Transverse colon (tissue), 4 donors: ENCODE results near the gene DIRAS2. TPM values are rescaled to one million over a fixed set of nuclear protein-coding genes. Genes with fewer than 3 reads are reported as not detected.

Source experiments
- DNase-seq: peaks from one replicate; pipeline ENCODE4 v3.0.0-alpha.2; 2019
- H3K27ac ChIP-seq, 4 donors: fragments of 200-600 bp; sonication (generic); 2 replicates each; pipeline ENCODE4 v1.5.1; 2016 to 2018; ENCODE audit warnings: inconsistent platforms in 4 of 4
- H3K27me3 ChIP-seq: fragments of 200-600 bp; sonication (generic); 2 replicates; pipeline ENCODE4 v1.5.1; 2017; ENCODE audit warnings: inconsistent platforms
- H3K36me3 ChIP-seq, 4 donors: fragments of 200-600 bp; sonication (generic); 2 replicates each; pipeline ENCODE4 v1.5.1; 2017 to 2019; ENCODE audit warnings: inconsistent platforms in 4 of 4
- H3K4me1 ChIP-seq, 4 donors: fragments of 200-600 bp; sonication (generic); 2 replicates each; pipeline ENCODE4 v1.5.1; 2017 to 2020; ENCODE audit warnings: inconsistent platforms in 4 of 4
- H3K4me3 ChIP-seq, 4 donors: fragments of 200-600 bp; sonication (generic); 1 replicate in 1 of 4; 2 replicates in 3 of 4; pipeline versions ENCODE4 v1.5.1 to v1.6.1; 2017 to 2019; ENCODE audit warnings: inconsistent platforms in 4 of 4
- H3K9me3 ChIP-seq, 2 donors: fragments of 200-600 bp; sonication (generic); 2 replicates each; pipeline ENCODE4 v1.5.1; 2017 to 2019; ENCODE audit warnings: inconsistent platforms in 2 of 2
- CTCF ChIP-seq, 5 experiments: fragments of 200-600 bp in 3 of 5; fragments of 450-650 bp in 2 of 5; sonication (generic) in 3 of 5; IDR thresholded peaks; 1 replicate in 2 of 5; 2 replicates in 3 of 5; pipeline ENCODE4 v1.5.1; 2016 to 2017; ENCODE audit warnings: antibody characterized with exemption in 5 of 5, inconsistent platforms in 3 of 5, mild to moderate bottlenecking in 2 of 5, moderate library complexity in 1 of 5
- EP300 ChIP-seq: sonication (generic); formaldehyde crosslinking; IDR thresholded peaks from one replicate; pipeline ENCODE4 v1.6.1; 2017; ENCODE audit warnings: antibody characterized with exemption, low read depth
- POLR2A ChIP-seq: fragments of 450-650 bp; IDR thresholded peaks from one replicate; pipeline ENCODE4 v1.6.1; 2016; ENCODE audit warnings: antibody characterized with exemption, mild to moderate bottlenecking, moderate library complexity
- POLR2AphosphoS5 ChIP-seq, 3 donors: sonication (generic); formaldehyde crosslinking; IDR thresholded peaks; one replicate each; pipeline ENCODE4 v1.6.1; 2016; ENCODE audit warnings: antibody characterized with exemption in 3 of 3
- WGBS, 2 donors: methylation state at CpG; one replicate each; pipeline ENCODE4 v1.1.5; 2018; ENCODE audit warnings: low coverage in 1 of 2; 5-methylcytosine and 5-hydroxymethylcytosine counted together
- in situ Hi-C, 4 donors: fragments of 200-750 bp; cut with MboI; loops; one replicate each; pipeline versions ENCODE4 v1.15.0 to v1.15.1; 2017; ENCODE audit warnings: low sequenced_read_pairs in 3 of 4, low pct_ligation_motif_present in 1 of 4, low pct_unique_long_range_greater_than_20kb in 1 of 4
- intact Hi-C: fragments of 100-400 bp; cut with DNase I; formaldehyde crosslinking; loops from one replicate; pipeline ENCODE4 v1.15.1; 2023; ENCODE audit warnings: low total_unique reads
- total RNA-seq, 4 donors: library from RNA; depleted of rRNA; stranded (reverse); fragments of >200 nt; gene quantifications; one replicate each; pipeline ENCODE4 v1.1.0, GENCODE V29; 2016

DIRAS2 gene
- total RNA-seq: under 1 TPM in 1 of 4 donors, not detected in 3; 0.14 TPM

GRCh38 chr9:90642570-90643539 is at the start of gene DIRAS2:
Gene DIRAS2 (minus strand): TSS chr9:90642824. CDS start chr9:90613827, 28,997 bp downstream.
- Histone ChIP-seq H3K27ac (no peak within 1 kb of the TSS), H3K4me1 (peaks cover 3 to 12% (median 9%) of the 10 kb centered on the region in 4 donors), H3K4me3 (peak within 1 kb of the TSS in 3 of 4 donors; percentile 12 to 47 (median 27)), H3K36me3 (no peaks in the 10 kb centered on the region), H3K27me3 (peaks cover 63% of the 10 kb centered on the region), H3K9me3 (no peaks in the 10 kb centered on the region)
- intact Hi-C loops: no loop called here
- DNase-seq: peak; percentile 54
- 12 to 18% methylated on average over 14 to 31 of the region's 53 CpGs for WGBS, 2 donors
- in situ Hi-C loops: loop anchor here in 1 of 4 donors (25.0 kb wide), 1 partner anchor 1056 kb away; no protein-coding TSS in a partner anchor
- no peak for TF ChIP-seq POLR2AphosphoS5 (IDR thresholded peaks at IDR 0.05)
- peak in 4 of 5 experiments; percentile 25 to 47 (median 38) for TF ChIP-seq CTCF (IDR thresholded peaks at IDR 0.05)

GRCh38 chr9:90684736-90685135 is 42.1 kb upstream of the DIRAS2 start:
- H3K27ac ChIP-seq: no peak overlapping the region
- no peaks in the 10 kb centered on the region for H3K27me3 ChIP-seq
- H3K4me3 ChIP-seq: no peak overlapping the region
- H3K4me1 ChIP-seq: no peaks in the 10 kb centered on the region
- intact Hi-C loops (no loop called here), in situ Hi-C loops (no loop called here)
- no peaks in the 10 kb centered on the region for H3K36me3 ChIP-seq
- no peak for DNase-seq
- WGBS, 2 donors: 77 to 79% methylated on average over 2 to 5 of the region's 5 CpGs
- H3K9me3 ChIP-seq: no peaks in the 10 kb centered on the region
- TF ChIP-seq EP300: no peak
- no peak for TF ChIP-seq POLR2A
- no peak for TF ChIP-seq POLR2AphosphoS5 (IDR thresholded peaks at IDR 0.05)
- TF ChIP-seq CTCF (IDR thresholded peaks at IDR 0.05): no peak

- no peak overlapping the region for H3K4me3 ChIP-seq
- TF ChIP-seq CTCF (IDR thresholded peaks at IDR 0.05) (no peak), POLR2AphosphoS5 (IDR thresholded peaks at IDR 0.05) (no peak), POLR2A (no peak), EP300 (no peak)
Observed at GRCh38 chr9:90684106-90684505, 41.5 kb upstream of the DIRAS2 start.

GRCh38 chr9:90680534-90680933 is 37.9 kb upstream of the DIRAS2 start:
- in situ Hi-C loops: no loop called here
- Histone ChIP-seq H3K27ac (no peak overlapping the region), H3K9me3 (no peaks in the 10 kb centered on the region), H3K4me1 (no peaks in the 10 kb centered on the region), H3K36me3 (no peaks in the 10 kb centered on the region), H3K4me3 (no peak overlapping the region), H3K27me3 (no peaks in the 10 kb centered on the region)
- intact Hi-C loops: no loop called here
- TF ChIP-seq POLR2AphosphoS5 (IDR thresholded peaks at IDR 0.05) (no peak), EP300 (no peak), CTCF (IDR thresholded peaks at IDR 0.05) (no peak), POLR2A (no peak)
- DNase-seq: no peak
- WGBS, 2 donors: 56 to 84% methylated on average over 5 to 6 of the region's 6 CpGs

More at GRCh38 chr9:90684106-90684505, 41.5 kb upstream of the DIRAS2 start:
- DNase-seq: no peak
- Histone ChIP-seq H3K4me1 (no peaks in the 10 kb centered on the region), H3K9me3 (no peaks in the 10 kb centered on the region), H3K36me3 (no peaks in the 10 kb centered on the region), H3K27ac (no peak overlapping the region), H3K27me3 (no peaks in the 10 kb centered on the region)
- WGBS, 2 donors: 71% methylated on average over 1 of the region's 1 CpG; no CpG with 5 or more reads in 1 of the 2 donors
- intact Hi-C loops (no loop called here), in situ Hi-C loops (no loop called here)
